Skeletal muscle satellite cell (primary cell): Measurements from ENCODE around the gene MAP3K5.
A peak's percentile ranks its signal among the peaks of the same experiment; 100 is the strongest.

Experiments
- H3K27me3 ChIP-seq: 2 replicates; pipeline ENCODE4 v1.7.0; 2013; ENCODE audit warnings: low read length; ENCODE audit not compliant: control insufficient read depth, insufficient read depth
- H3K36me3 ChIP-seq: 2 replicates; pipeline ENCODE4 v1.7.0; 2013; ENCODE audit warnings: mild to moderate bottlenecking, control low read depth, low read length; ENCODE audit not compliant: insufficient read depth
- H3K4me1 ChIP-seq: 2 replicates; pipeline ENCODE4 v1.7.0; 2013; ENCODE audit warnings: low read length; ENCODE audit not compliant: control insufficient read depth, insufficient read depth
- H3K4me2 ChIP-seq: 2 replicates; pipeline ENCODE4 v1.7.0; 2013; ENCODE audit warnings: mild to moderate bottlenecking, low read length
- H3K4me3 ChIP-seq: 2 replicates; pipeline ENCODE4 v1.7.0; 2013; ENCODE audit warnings: low read length
- H3K9ac ChIP-seq: 2 replicates; pipeline ENCODE4 v1.7.0; 2013; ENCODE audit warnings: mild to moderate bottlenecking, low read depth, low read length, moderate library complexity
- H3K9me3 ChIP-seq: replicated peaks from 2 replicates; pipeline ENCODE4 v1.7.0; 2013; ENCODE audit warnings: mild to moderate bottlenecking, control low read depth, low read length

The MAP3K5 gene

GRCh38 chr6:136550330-136551071, 241.8 kb downstream of the MAP3K5 start, which contains the start of gene MAP7:
MAP7 (minus strand) TSS chr6:136550422; CDS start chr6:136550408, 14 bp downstream.
- peaks cover 14% of the 10 kb centered on the region for H3K4me1 ChIP-seq
- no peaks in the 10 kb centered on the region for H3K9me3 ChIP-seq
- peaks cover 21% of the 10 kb centered on the region for H3K27me3 ChIP-seq
- peak within 1 kb of the TSS; percentile 96 for H3K4me2 ChIP-seq
- H3K36me3 ChIP-seq: peaks cover 5% of the 10 kb centered on the region
- H3K9ac ChIP-seq: peak within 1 kb of the TSS; percentile 59
- peak within 1 kb of the TSS; percentile 82 for H3K4me3 ChIP-seq

- Histone ChIP-seq H3K4me2 (peak overlapping the region; percentile 96), H3K36me3 (peaks cover under 1% of the 10 kb centered on the region), H3K27me3 (peaks cover 21% of the 10 kb centered on the region), H3K9ac (peak overlapping the region; percentile 59), H3K4me1 (peaks cover 14% of the 10 kb centered on the region), H3K4me3 (peak overlapping the region; percentile 82), H3K9me3 (no peaks in the 10 kb centered on the region)
These were observed 242.3 kb downstream of the MAP3K5 start for GRCh38 chr6:136550045-136550329.

GRCh38 chr6:136549300-136550044, 242.8 kb downstream of the MAP3K5 start:
- H3K27me3 ChIP-seq: peaks cover 21% of the 10 kb centered on the region
- peak overlapping the region; percentile 82 for H3K4me3 ChIP-seq
- H3K4me1 ChIP-seq: peaks cover 14% of the 10 kb centered on the region
- H3K9ac ChIP-seq: peak overlapping the region; percentile 59
- H3K4me2 ChIP-seq: peak overlapping the region; percentile 96
- no peaks in the 10 kb centered on the region for H3K36me3 ChIP-seq
- H3K9me3 ChIP-seq: no peaks in the 10 kb centered on the region

GRCh38 chr6:136548582-136549299, 243.5 kb downstream of the MAP3K5 start:
- H3K4me3 ChIP-seq: no peak overlapping the region
- H3K4me2 ChIP-seq: no peak overlapping the region
- H3K36me3 ChIP-seq: no peaks in the 10 kb centered on the region
- H3K9me3 ChIP-seq: no peaks in the 10 kb centered on the region
- peaks cover 21% of the 10 kb centered on the region for H3K27me3 ChIP-seq
- H3K9ac ChIP-seq: no peak overlapping the region
- peaks cover 14% of the 10 kb centered on the region for H3K4me1 ChIP-seq

- H3K27me3 ChIP-seq: peaks cover 21% of the 10 kb centered on the region
- H3K4me2 ChIP-seq: no peak overlapping the region
- H3K4me1 ChIP-seq: peaks cover 14% of the 10 kb centered on the region
- H3K9ac ChIP-seq: no peak overlapping the region
- H3K9me3 ChIP-seq: no peaks in the 10 kb centered on the region
- no peak overlapping the region for H3K4me3 ChIP-seq
- H3K36me3 ChIP-seq: no peaks in the 10 kb centered on the region
These were observed 244.4 kb downstream of the MAP3K5 start for GRCh38 chr6:136547871-136548270.

- Histone ChIP-seq H3K36me3 (no peaks in the 10 kb centered on the region), H3K4me2 (no peak overlapping the region), H3K9me3 (no peaks in the 10 kb centered on the region), H3K4me1 (peaks cover 14% of the 10 kb centered on the region), H3K27me3 (peaks cover 24% of the 10 kb centered on the region), H3K4me3 (no peak overlapping the region), H3K9ac (no peak overlapping the region)
These were observed 244.9 kb downstream of the MAP3K5 start for GRCh38 chr6:136547336-136547735.

GRCh38 chr6:136546331-136546730, 245.9 kb downstream of the MAP3K5 start:
- Histone ChIP-seq H3K9ac (no peak overlapping the region), H3K4me1 (peaks cover 14% of the 10 kb centered on the region), H3K4me3 (no peak overlapping the region), H3K36me3 (no peaks in the 10 kb centered on the region), H3K9me3 (no peaks in the 10 kb centered on the region), H3K4me2 (no peak overlapping the region), H3K27me3 (peaks cover 24% of the 10 kb centered on the region)

- no peaks in the 10 kb centered on the region for H3K9me3 ChIP-seq
- H3K9ac ChIP-seq: no peak overlapping the region
- H3K27me3 ChIP-seq: peaks cover 10% of the 10 kb centered on the region
- H3K4me3 ChIP-seq: no peak overlapping the region
- peaks cover 1% of the 10 kb centered on the region for H3K4me1 ChIP-seq
- no peak overlapping the region for H3K4me2 ChIP-seq
- no peaks in the 10 kb centered on the region for H3K36me3 ChIP-seq
These were observed 248.0 kb downstream of the MAP3K5 start for GRCh38 chr6:136544326-136544725.

- no peaks in the 10 kb centered on the region for H3K9me3 ChIP-seq
- peaks cover 4% of the 10 kb centered on the region for H3K27me3 ChIP-seq
- no peaks in the 10 kb centered on the region for H3K4me1 ChIP-seq
- no peak overlapping the region for H3K4me3 ChIP-seq
- H3K36me3 ChIP-seq: no peaks in the 10 kb centered on the region
- H3K9ac ChIP-seq: no peak overlapping the region
- no peak overlapping the region for H3K4me2 ChIP-seq
These were observed 250.9 kb downstream of the MAP3K5 start for GRCh38 chr6:136541395-136541794.

- peaks cover 4% of the 10 kb centered on the region for H3K27me3 ChIP-seq
- H3K36me3 ChIP-seq: no peaks in the 10 kb centered on the region
- H3K9me3 ChIP-seq: no peaks in the 10 kb centered on the region
- no peak overlapping the region for H3K4me3 ChIP-seq
- no peaks in the 10 kb centered on the region for H3K4me1 ChIP-seq
- no peak overlapping the region for H3K9ac ChIP-seq
- H3K4me2 ChIP-seq: no peak overlapping the region
These were observed 252.2 kb downstream of the MAP3K5 start for GRCh38 chr6:136539967-136540652.

GRCh38 chr6:136538836-136539235, 253.4 kb downstream of the MAP3K5 start:
- Histone ChIP-seq H3K27me3 (peaks cover 4% of the 10 kb centered on the region), H3K9me3 (no peaks in the 10 kb centered on the region), H3K9ac (no peak overlapping the region), H3K36me3 (no peaks in the 10 kb centered on the region), H3K4me3 (no peak overlapping the region), H3K4me1 (no peaks in the 10 kb centered on the region), H3K4me2 (no peak overlapping the region)
